HG03139 (cell line): ENCODE measurements around the gene ABHD2.
"Not testable (repeated sequence)": the region's sequence is repeated elsewhere in the genome, so short reads cannot be mapped to it uniquely, and the experiment has no call there.

Source experiments
- ATAC-seq: cut with Tn5 transposase; IDR thresholded peaks from one replicate; pipeline ENCODE4 v1.9.1; 2021; ENCODE audit not compliant: unreplicated experiment

ABHD2 gene, protein sequence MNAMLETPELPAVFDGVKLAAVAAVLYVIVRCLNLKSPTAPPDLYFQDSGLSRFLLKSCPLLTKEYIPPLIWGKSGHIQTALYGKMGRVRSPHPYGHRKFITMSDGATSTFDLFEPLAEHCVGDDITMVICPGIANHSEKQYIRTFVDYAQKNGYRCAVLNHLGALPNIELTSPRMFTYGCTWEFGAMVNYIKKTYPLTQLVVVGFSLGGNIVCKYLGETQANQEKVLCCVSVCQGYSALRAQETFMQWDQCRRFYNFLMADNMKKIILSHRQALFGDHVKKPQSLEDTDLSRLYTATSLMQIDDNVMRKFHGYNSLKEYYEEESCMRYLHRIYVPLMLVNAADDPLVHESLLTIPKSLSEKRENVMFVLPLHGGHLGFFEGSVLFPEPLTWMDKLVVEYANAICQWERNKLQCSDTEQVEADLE

GRCh38 chr15:89087830-89088604 lies at the start of gene ABHD2:
ABHD2 (plus strand) TSS chr15:89088456; CDS start chr15:89116328, 27,872 bp downstream.
- peak; percentile 96 for ATAC-seq

GRCh38 chr15:89039142-89039541 lies 49.1 kb upstream of the ABHD2 start:
- no peak for ATAC-seq

- no peak for ATAC-seq
Observed at GRCh38 chr15:89041507-89041906, 46.7 kb upstream of the ABHD2 start.

- no peak for ATAC-seq
Observed at GRCh38 chr15:89042387-89042786, 45.9 kb upstream of the ABHD2 start.

GRCh38 chr15:89043031-89044002 lies 44.9 kb upstream of the ABHD2 start:
- ATAC-seq, result no peak

DNA sequence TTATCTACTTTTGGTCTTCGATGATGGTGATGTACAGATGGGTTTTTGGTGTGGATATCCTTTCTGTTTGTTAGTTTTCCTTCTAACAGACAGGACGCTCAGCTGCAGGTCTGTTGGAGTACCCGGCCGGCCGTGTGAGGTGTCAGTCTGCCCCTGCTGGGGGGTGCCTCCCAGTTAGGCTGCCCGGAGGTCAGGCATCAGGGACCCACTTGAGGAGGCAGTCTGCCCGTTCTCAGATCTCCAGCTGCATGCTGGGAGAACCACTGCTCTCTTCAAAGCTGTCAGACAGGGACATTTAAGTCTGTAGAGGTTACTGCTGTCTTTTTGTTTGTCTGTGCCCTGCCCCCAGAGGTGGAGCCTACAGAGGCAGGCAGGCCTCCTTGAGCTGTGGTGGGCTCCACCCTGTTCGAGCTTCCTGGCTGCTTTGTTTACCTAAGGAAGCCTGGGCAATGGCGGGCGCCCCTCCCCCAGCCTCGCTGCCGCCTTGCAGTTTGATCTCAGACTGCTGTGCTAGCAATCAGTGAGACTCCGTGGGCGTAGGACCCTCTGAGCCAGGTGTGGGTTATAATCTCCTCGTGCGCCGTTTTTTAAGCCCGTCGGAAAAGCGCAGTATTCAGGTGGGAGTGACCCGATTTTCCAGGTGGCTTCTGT lies 39.1 kb upstream of the ABHD2 start:
- not testable (repeated sequence) for ATAC-seq

DNA sequence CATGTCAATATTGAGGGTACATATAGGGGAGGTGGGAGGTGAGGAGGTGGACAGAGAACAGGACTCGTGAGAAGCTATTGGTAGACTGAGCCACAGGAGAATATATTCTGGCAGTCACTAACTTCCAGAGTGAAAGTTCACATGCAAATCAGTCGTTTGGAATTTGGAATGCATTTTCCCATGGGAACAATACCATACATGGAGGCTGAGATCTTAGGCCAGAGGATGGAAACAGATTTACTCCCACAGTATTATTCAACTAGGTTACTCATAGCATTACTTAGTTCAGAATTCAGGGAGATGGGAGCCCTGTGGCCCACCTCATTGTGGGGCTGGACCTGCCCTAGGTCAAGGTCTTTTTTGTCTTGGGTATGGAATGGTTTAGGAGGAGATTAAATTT lies 36.4 kb upstream of the ABHD2 start:
- ATAC-seq, result no peak

GRCh38 chr15:89052474-89052873 lies 35.8 kb upstream of the ABHD2 start:
- ATAC-seq, result no peak

DNA sequence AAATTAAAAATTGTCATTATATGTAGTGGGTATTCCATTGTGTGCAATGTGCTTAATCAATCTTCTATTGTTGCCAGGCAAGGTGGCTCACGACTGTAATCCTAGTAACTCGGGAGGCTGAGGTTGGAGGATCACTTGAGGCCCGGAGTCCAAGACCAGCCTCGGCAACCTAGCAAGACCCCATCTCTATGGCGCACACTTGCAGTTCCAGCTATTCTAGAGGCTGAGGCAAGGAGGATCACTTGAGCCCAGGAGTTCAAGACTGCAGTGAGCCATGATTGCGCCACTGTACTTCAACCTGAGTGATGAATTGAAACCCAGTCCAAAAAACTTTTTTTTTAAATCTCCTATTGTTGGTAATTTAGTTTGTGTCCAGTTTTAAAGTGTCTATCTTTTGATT lies 33.4 kb upstream of the ABHD2 start:
- no peak for ATAC-seq

DNA sequence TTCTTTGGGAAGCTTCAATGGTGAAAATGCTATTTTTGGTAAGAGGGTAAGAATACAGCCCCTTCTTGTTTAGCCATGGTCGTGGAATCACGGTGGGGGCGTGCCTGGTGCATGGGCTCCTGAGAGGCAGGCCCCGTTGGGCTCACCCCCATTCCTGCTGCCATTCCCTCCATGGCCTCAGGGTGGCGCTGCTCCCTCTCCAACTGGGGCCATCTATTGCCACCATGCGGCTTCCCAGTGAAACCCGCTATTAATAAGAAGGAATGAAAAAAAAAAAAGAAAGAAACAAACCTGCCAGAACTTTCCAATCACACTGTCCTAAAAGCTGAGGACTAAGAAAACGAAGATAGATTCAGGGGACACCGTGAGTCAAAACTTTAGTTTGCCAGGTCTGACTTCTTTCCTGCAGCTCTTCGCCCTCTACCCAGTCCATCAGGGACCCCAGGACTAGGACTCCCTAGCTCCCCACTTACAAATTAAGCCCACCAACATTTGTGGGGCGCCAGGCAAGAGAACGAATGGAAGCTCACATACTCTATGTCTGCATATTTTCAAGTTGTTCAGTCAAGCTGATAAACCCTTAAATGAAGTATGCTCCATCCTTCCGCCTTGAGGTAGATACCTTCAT lies 30.6 kb upstream of the ABHD2 start:
- ATAC-seq, result peak; percentile 75

DNA sequence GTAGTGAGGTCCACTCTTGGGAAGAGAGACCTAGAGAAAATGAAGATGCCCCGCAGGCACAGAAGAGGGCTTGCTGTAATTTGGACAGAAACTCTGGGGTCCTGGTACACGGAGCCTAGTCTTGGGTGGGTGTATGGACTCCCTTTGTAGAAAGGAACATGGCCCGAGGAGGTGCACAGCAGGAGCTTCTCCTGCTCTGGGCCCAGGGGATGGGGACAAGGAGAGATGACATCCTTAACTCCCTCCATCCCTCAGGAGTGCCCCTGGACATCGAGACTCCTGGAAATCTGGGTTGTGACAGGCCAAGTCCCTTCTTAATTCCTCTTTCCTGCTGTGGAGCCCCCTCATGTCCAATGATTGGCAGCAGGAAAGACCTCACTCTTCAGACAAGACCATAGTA lies 29.9 kb upstream of the ABHD2 start:
- no peak for ATAC-seq

GRCh38 chr15:89058876-89059405 lies 29.3 kb upstream of the ABHD2 start:
- no peak for ATAC-seq

- no peak for ATAC-seq
Observed at GRCh38 chr15:89066280-89066679, 22.0 kb upstream of the ABHD2 start.

GRCh38 chr15:89067751-89068150 lies 20.5 kb upstream of the ABHD2 start:
- no peak for ATAC-seq

- peak; percentile 85 for ATAC-seq
Observed at GRCh38 chr15:89068325-89068784, 19.9 kb upstream of the ABHD2 start.

GRCh38 chr15:89070197-89071124 lies 17.8 kb upstream of the ABHD2 start:
- ATAC-seq, result no peak

- ATAC-seq, result no peak
Observed at GRCh38 chr15:89071471-89071870, 16.8 kb upstream of the ABHD2 start.

DNA sequence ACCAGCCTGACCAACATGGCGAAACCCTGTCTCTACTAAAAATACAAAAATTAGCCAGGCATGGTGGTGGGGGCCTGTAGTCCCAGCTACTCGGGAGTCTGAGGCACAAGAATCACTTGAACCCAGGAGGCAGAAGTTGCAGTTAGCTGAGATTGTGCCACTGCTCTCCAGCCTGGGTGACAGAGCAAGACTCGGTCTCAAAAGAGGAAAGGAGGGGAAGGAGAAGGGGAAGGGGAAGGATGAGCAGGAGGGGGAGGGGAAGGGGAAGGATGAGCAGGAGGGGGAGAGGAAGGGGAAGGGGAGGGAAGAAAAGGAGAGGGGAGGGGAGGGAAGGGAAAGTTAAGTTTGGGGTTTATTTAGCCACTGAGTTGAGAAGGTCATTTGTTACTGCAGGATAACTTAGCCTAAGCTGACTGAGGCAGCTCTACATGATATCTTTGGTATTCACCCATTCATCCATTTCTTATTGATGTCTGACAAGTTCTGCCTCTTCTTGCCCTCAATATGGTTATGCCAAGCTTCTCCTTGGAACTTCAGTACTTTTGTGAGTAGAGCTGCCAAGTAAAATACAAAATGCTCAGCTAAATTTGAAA lies 15.9 kb upstream of the ABHD2 start:
- ATAC-seq, result no peak
